Suprapubic skin (tissue), 4 donors: ENCODE data around the gene LAP3. TPM values are rescaled to one million over a fixed set of nuclear protein-coding genes. Genes with fewer than 3 reads are reported as not detected.
"Not testable (repeated sequence)": the region's sequence is repeated elsewhere in the genome, so short reads cannot be mapped to it uniquely, and the experiment has no call there.

ENCODE experiments used
- DNase-seq, 2 donors: peaks; one replicate each; pipeline ENCODE4 v3.0.0-alpha.2; 2019; ENCODE audit warnings: low spot score in 2 of 2
- H3K27ac ChIP-seq: fragments of 200-600 bp; sonication (generic); one replicate; pipeline ENCODE4 v1.5.1; 2019
- H3K27me3 ChIP-seq: fragments of 200-600 bp; sonication (generic); one replicate; pipeline ENCODE4 v1.5.1; 2019
- H3K36me3 ChIP-seq: fragments of 200-600 bp; sonication (generic); one replicate; pipeline ENCODE4 v1.5.1; 2019
- H3K4me1 ChIP-seq: fragments of 200-600 bp; sonication (generic); one replicate; pipeline ENCODE4 v1.5.1; 2019
- H3K4me3 ChIP-seq: fragments of 200-600 bp; sonication (generic); one replicate; pipeline ENCODE4 v1.5.1; 2019; ENCODE audit warnings: mild to moderate bottlenecking
- H3K9me3 ChIP-seq: fragments of 200-600 bp; sonication (generic); one replicate; pipeline ENCODE4 v1.5.1; 2019
- EP300 ChIP-seq: sonication (generic); formaldehyde crosslinking; IDR thresholded peaks from one replicate; pipeline ENCODE4 v1.6.1; 2017; ENCODE audit warnings: antibody characterized with exemption
- POLR2A ChIP-seq, 2 donors: fragments of 450-650 bp; IDR thresholded peaks; one replicate each; pipeline ENCODE4 v1.6.1; 2017; ENCODE audit warnings: antibody characterized with exemption in 2 of 2, mild to moderate bottlenecking in 2 of 2, moderate library complexity in 2 of 2
- POLR2AphosphoS5 ChIP-seq, 3 donors: sonication (generic); formaldehyde crosslinking; IDR thresholded peaks; one replicate each; pipeline ENCODE4 v1.6.1; 2017; ENCODE audit warnings: antibody characterized with exemption in 3 of 3
- WGBS: methylation state at CpG from one replicate; pipeline ENCODE4 v1.1.5; 2018; 5-methylcytosine and 5-hydroxymethylcytosine counted together
- total RNA-seq, 4 donors: library from RNA; depleted of rRNA; stranded (reverse); fragments of >200 nt; gene quantifications; one replicate each; pipeline ENCODE4 v1.1.0, GENCODE V29; 2016
- TF ChIP-seq, protein P1 (sequence below), 2 donors: fragments of 200-600 bp in 1 of 2; fragments of 450-650 bp in 1 of 2; sonication (generic) in 1 of 2; IDR thresholded peaks; one replicate each; pipeline ENCODE4 v1.5.1; 2016 to 2019; ENCODE audit warnings: antibody characterized with exemption in 2 of 2, mild to moderate bottlenecking in 1 of 2, moderate library complexity in 1 of 2

The LAP3 gene
- total RNA-seq, 4 donors from 2014 or later = 45.9 to 100 (median 62.0) TPM

DNA sequence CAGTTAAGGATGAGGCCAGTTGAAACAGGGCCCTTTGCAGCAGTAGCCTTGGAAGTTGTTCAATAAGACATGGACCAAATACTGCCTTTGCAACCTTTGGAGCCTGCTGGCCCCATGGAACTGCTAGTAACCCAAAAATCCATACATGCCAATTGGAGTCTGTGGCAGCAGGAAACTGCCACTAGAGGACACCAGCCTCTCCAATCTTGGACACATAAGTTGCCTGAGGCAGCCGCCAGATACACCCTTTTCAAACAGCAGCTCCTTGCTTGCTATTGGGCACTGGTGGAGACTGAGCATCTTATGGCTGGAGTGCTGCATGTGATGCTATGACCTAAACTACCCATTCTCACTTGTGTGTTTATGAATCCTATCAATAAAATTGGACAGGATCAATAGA lies 14.8 kb upstream of the LAP3 start:
- TF ChIP-seq POLR2AphosphoS5 (IDR thresholded peaks at IDR 0.05) = no peak
- TF ChIP-seq, protein P1, sequence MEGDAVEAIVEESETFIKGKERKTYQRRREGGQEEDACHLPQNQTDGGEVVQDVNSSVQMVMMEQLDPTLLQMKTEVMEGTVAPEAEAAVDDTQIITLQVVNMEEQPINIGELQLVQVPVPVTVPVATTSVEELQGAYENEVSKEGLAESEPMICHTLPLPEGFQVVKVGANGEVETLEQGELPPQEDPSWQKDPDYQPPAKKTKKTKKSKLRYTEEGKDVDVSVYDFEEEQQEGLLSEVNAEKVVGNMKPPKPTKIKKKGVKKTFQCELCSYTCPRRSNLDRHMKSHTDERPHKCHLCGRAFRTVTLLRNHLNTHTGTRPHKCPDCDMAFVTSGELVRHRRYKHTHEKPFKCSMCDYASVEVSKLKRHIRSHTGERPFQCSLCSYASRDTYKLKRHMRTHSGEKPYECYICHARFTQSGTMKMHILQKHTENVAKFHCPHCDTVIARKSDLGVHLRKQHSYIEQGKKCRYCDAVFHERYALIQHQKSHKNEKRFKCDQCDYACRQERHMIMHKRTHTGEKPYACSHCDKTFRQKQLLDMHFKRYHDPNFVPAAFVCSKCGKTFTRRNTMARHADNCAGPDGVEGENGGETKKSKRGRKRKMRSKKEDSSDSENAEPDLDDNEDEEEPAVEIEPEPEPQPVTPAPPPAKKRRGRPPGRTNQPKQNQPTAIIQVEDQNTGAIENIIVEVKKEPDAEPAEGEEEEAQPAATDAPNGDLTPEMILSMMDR (IDR thresholded peaks at IDR 0.05) = no peak
- no peak for TF ChIP-seq EP300
- no peak for TF ChIP-seq POLR2A (IDR thresholded peaks at IDR 0.05)
- H3K4me1 ChIP-seq = no peaks in the 10 kb centered on the region
- H3K9me3 ChIP-seq = no peaks in the 10 kb centered on the region
- no peak overlapping the region for H3K4me3 ChIP-seq
- no peak overlapping the region for H3K27ac ChIP-seq
- DNase-seq = peak in 1 of 2 donors; percentile 29
- H3K36me3 ChIP-seq = no peaks in the 10 kb centered on the region
- WGBS = 100% methylated on average over 1 of the region's 1 CpG
- no peaks in the 10 kb centered on the region for H3K27me3 ChIP-seq

DNA sequence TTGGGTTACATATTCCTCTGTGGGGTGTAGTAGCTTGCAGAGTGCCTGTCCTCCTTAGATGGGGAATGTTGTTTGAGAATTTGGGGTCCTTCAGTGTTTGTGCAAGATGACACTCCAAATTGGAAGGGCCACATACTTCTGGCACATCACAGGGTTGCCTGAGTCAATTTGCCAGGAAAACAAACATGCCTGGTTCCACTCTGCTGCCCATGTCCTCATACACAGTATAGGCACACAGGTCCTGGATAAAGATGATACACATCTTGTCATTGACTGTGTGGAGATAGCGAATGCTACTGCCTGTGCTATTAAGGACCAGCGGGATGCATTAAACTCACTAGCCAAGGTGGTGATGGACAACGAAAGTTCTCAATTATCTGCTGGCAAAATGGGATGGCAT lies 11.2 kb upstream of the LAP3 start:
- no peak for DNase-seq
- Histone ChIP-seq H3K4me3 (no peak overlapping the region), H3K36me3 (no peaks in the 10 kb centered on the region), H3K4me1 (no peaks in the 10 kb centered on the region), H3K27ac (no peak overlapping the region), H3K27me3 (no peaks in the 10 kb centered on the region), H3K9me3 (no peaks in the 10 kb centered on the region)
- TF ChIP-seq POLR2AphosphoS5 (IDR thresholded peaks at IDR 0.05) (no peak), EP300 (no peak), POLR2A (IDR thresholded peaks at IDR 0.05) (no peak)
- TF ChIP-seq, protein P1 (IDR thresholded peaks at IDR 0.05) = no peak
- WGBS = 93% methylated on average over 3 of the region's 3 CpGs

DNA sequence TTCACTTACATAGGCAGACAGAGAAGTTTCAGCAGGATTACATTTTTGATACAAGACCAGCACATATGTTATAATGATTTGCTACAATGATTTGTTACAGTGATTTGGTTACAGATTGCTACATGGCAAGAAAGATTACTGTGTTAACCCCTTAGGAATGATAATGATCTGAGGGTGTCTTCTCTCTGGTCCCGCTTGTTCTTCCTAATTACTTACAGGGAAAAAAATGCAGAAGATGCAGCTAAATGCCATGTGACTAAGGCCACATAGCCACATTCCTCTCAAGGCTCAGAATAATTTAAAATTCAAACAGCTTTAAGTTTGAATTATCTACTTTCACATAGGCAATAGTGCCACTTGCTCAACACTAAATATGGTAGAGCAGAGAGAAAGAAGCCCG lies 9.7 kb upstream of the LAP3 start:
- 59% methylated on average over 2 of the region's 2 CpGs for WGBS
- Histone ChIP-seq H3K4me1 (no peaks in the 10 kb centered on the region), H3K27me3 (no peaks in the 10 kb centered on the region), H3K9me3 (no peaks in the 10 kb centered on the region), H3K27ac (no peak overlapping the region), H3K36me3 (no peaks in the 10 kb centered on the region), H3K4me3 (no peak overlapping the region)
- no peak for TF ChIP-seq POLR2A (IDR thresholded peaks at IDR 0.05)
- TF ChIP-seq, protein P1 (IDR thresholded peaks at IDR 0.05) = no peak
- no peak for TF ChIP-seq EP300
- no peak for TF ChIP-seq POLR2AphosphoS5 (IDR thresholded peaks at IDR 0.05)
- no peak for DNase-seq

DNA sequence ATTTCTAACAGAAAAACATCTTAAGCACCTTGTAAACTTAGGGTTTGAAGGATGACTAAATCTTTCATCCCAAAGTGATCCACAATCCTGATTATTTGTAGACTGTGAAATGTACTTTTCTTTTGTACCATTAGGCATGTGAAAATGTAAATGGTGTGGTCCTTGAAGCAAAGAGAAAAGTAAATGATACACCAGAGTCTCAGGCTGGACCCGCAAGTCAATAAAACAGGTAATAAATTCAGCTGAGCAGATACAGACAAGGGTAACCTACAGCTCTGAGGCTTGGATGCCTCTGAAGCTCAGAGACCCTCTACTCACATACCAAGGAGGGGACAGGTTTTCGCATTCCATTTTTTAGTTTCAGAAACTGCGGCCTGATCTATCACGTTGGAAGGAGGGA lies 2.8 kb upstream of the LAP3 start:
- Histone ChIP-seq H3K27ac (no peak overlapping the region), H3K27me3 (no peaks in the 10 kb centered on the region), H3K9me3 (no peaks in the 10 kb centered on the region), H3K4me3 (no peak overlapping the region), H3K4me1 (peaks cover 16% of the 10 kb centered on the region), H3K36me3 (no peaks in the 10 kb centered on the region)
- TF ChIP-seq POLR2A (IDR thresholded peaks at IDR 0.05) = no peak
- TF ChIP-seq, protein P1 (IDR thresholded peaks at IDR 0.05) = no peak
- no peak for TF ChIP-seq EP300
- TF ChIP-seq POLR2AphosphoS5 (IDR thresholded peaks at IDR 0.05) = no peak
- no peak for DNase-seq
- WGBS = 92% methylated on average over 4 of the region's 4 CpGs

DNA sequence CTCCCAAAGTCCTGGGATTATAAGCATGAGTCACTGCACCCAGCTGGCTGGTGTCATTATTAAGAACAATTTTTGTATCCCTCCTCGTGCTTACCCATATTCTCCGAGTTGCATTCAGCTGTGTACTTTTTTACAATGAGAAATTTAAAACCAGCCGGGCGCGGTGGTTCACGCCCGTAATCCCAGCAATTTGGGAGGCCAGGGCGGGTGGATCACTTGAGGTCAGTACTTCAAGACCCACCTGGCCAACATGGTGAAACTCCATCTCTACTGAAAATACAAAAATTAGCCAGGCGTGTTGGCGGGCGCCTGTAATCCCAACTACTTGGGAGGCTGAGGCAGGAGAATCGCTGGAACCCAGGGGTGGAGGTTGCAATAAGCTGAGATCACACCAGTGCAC lies 1.8 kb upstream of the LAP3 start:
- H3K9me3 ChIP-seq, H3K27ac ChIP-seq, H3K4me3 ChIP-seq, DNase-seq, H3K36me3 ChIP-seq, H3K27me3 ChIP-seq: not testable (repeated sequence)
- H3K4me1 ChIP-seq = peaks cover 18% of the 10 kb centered on the region
- WGBS = 94% methylated on average over 12 of the region's 12 CpGs
